HepG2 (cell line): ENCODE measurements around the gene VSIG10L. TPM values are rescaled to one million over a fixed set of nuclear protein-coding genes. Genes with fewer than 3 reads are reported as not detected.
A peak's percentile ranks its signal among the peaks of the same experiment; 100 is the strongest.

Experiments
- ARHGAP35 ChIP-seq: sonication (generic); formaldehyde crosslinking; IDR thresholded peaks from 2 replicates; pipeline ENCODE4 v1.9.0; 2022; ENCODE audit warnings: mild to moderate bottlenecking, inconsistent platforms, moderate library complexity, missing genetic modification reagents, borderline replicate concordance
- ELF3 ChIP-seq: IDR thresholded peaks from 2 replicates; pipeline ENCODE4 v1.6.1; 2016; ENCODE audit warnings: missing genetic modification reagents, missing compliant biosample characterization
- IKZF4 ChIP-seq: sonication (generic); formaldehyde crosslinking; IDR thresholded peaks from 2 replicates; pipeline ENCODE4 v1.5.1; 2020; ENCODE audit warnings: borderline replicate concordance, mild to moderate bottlenecking, low read depth, missing genetic modification reagents; ENCODE audit errors: not compliant biosample characterization
- ISL2 ChIP-seq: sonication (generic); formaldehyde crosslinking; IDR thresholded peaks from 2 replicates; pipeline ENCODE4 v1.5.0; 2020; ENCODE audit warnings: missing genetic modification reagents
- PLRG1 ChIP-seq: fragments of 450-650 bp; conservative IDR thresholded peaks from 2 replicates; pipeline ENCODE4 v1.6.1; 2016
- RBFOX2 ChIP-seq: fragments of 200-400 bp; formaldehyde crosslinking; IDR thresholded peaks from 2 replicates; pipeline ENCODE4 v1.6.1; 2017; ENCODE audit warnings: low read depth, mild to moderate bottlenecking, low read length
- RFX3 ChIP-seq: IDR thresholded peaks from 2 replicates; pipeline ENCODE4 v1.6.1; 2016; ENCODE audit warnings: missing biosample characterization, missing genetic modification reagents
- SMARCC2 ChIP-seq: fragments of 450-650 bp; IDR thresholded peaks from 2 replicates; pipeline ENCODE4 v1.6.1; 2017; ENCODE audit warnings: antibody characterized with exemption, mild to moderate bottlenecking
- TOPORS ChIP-seq: sonication (generic); formaldehyde crosslinking; IDR thresholded peaks from 2 replicates; pipeline ENCODE4 v1.8.0; 2023; ENCODE audit warnings: mild to moderate bottlenecking, missing genetic modification reagents
- ZBTB34 ChIP-seq: sonication (generic); formaldehyde crosslinking; IDR thresholded peaks from 2 replicates; pipeline ENCODE4 v1.8.0; 2022; ENCODE audit warnings: mild to moderate bottlenecking, missing genetic modification reagents
- ZNF263 ChIP-seq: sonication (generic); formaldehyde crosslinking; IDR thresholded peaks from 2 replicates; pipeline ENCODE4 v1.4.0; 2020; ENCODE audit warnings: missing genetic modification reagents
- ZNF318 ChIP-seq: sonication (generic); formaldehyde crosslinking; IDR thresholded peaks from 2 replicates; pipeline ENCODE4 v1.4.0; 2020; ENCODE audit warnings: mild to moderate bottlenecking, missing genetic modification reagents
- ZNF362 ChIP-seq: sonication (generic); formaldehyde crosslinking; IDR thresholded peaks from 2 replicates; pipeline ENCODE4 v1.4.0; 2020; ENCODE audit warnings: missing genetic modification reagents, mild to moderate bottlenecking, borderline replicate concordance
- ZNF446 ChIP-seq: sonication (generic); formaldehyde crosslinking; IDR thresholded peaks from 2 replicates; pipeline ENCODE4 v1.5.0; 2020; ENCODE audit warnings: mild to moderate bottlenecking, missing genetic modification reagents
- ZNF567 ChIP-seq: sonication (generic); formaldehyde crosslinking; IDR thresholded peaks from 2 replicates; pipeline ENCODE4 v1.8.1; 2023; ENCODE audit warnings: mild to moderate bottlenecking, missing genetic modification reagents, borderline replicate concordance
- ZNF572 ChIP-seq: sonication (generic); formaldehyde crosslinking; IDR thresholded peaks from 2 replicates; pipeline ENCODE4 v1.5.1; 2020; ENCODE audit warnings: mild to moderate bottlenecking, missing genetic modification reagents
- polyA plus RNA-seq, 8 experiments: library from polyadenylated mRNA; depleted of rRNA in 3 of 8; stranded (reverse) in 7 of 8; unstranded in 1 of 8; fragments of >200 nt; fragmentation: Illumina TruSeq in 4 of 8; extraction: Trizol in 4 of 8; gene quantifications; 2 replicates each; pipeline versions ENCODE4 v1.2.1 to v1.2.3, GENCODE V29; 2011 to 2016; ENCODE audit warnings: low read depth in 4 of 8, missing spikeins in 1 of 8, mixed read lengths in 1 of 8; ENCODE audit not compliant: insufficient read depth in 1 of 8
- total RNA-seq, 5 experiments: library from RNA; depleted of rRNA; stranded (reverse); fragments of >200 nt; fragmentation: Illumina TruSeq; extraction: Trizol; gene quantifications; 2 replicates each; pipeline ENCODE4 v1.2.3, GENCODE V29; 2016; ENCODE audit warnings: low read depth in 1 of 5

Gene VSIG10L
- total and polyA plus RNA-seq, 2 of the 13 experiments (the other 11 are each of a cell fraction or from before 2014, with no cell fraction given) = 2.7 to 8.5 TPM

- TF ChIP-seq ZBTB34 (CRISPR knock-in tag) = no peak
- TF ChIP-seq ZNF572 (CRISPR knock-in tag) = 0 out of 2 replicates have a peak, but pooled peaks have one; percentile 51
- no peak for TF ChIP-seq RBFOX2
- peak; percentile 51; the same call in 1 of the 2 replicates for TF ChIP-seq RFX3
- no peak for TF ChIP-seq ZNF362 (CRISPR knock-in tag)
- no peak for TF ChIP-seq ZNF446
- no peak for TF ChIP-seq ELF3 (CRISPR knock-in tag)
- TF ChIP-seq ISL2 (CRISPR knock-in tag) = no peak
- TF ChIP-seq TOPORS (CRISPR knock-in tag) = no peak
- TF ChIP-seq ZNF567 (CRISPR knock-in tag) = no peak
- TF ChIP-seq ARHGAP35 = no peak
- no peak for TF ChIP-seq ZNF318
- no peak for TF ChIP-seq SMARCC2
- TF ChIP-seq ZNF263 (CRISPR knock-in tag) = no peak
- TF ChIP-seq IKZF4 (CRISPR knock-in tag) = no peak
- TF ChIP-seq PLRG1 = no peak
- TF ChIP-seq, all 625 proteins: peak for 5
These were observed 45.1 kb upstream of the VSIG10L start (continued) for GRCh38 chr19:51386882-51387520.
